ENCODE results near the gene MPV17. TPM values are rescaled to one million over a fixed set of nuclear protein-coding genes. Genes with fewer than 3 reads are reported as not detected.

The MPV17 gene
- total and polyA plus RNA-seq, 9 of the 15 experiments (the other 6 are each of a cell fraction or from before 2014, with no cell fraction given): 54.7 to 140 (median 70.2) TPM

DNA sequence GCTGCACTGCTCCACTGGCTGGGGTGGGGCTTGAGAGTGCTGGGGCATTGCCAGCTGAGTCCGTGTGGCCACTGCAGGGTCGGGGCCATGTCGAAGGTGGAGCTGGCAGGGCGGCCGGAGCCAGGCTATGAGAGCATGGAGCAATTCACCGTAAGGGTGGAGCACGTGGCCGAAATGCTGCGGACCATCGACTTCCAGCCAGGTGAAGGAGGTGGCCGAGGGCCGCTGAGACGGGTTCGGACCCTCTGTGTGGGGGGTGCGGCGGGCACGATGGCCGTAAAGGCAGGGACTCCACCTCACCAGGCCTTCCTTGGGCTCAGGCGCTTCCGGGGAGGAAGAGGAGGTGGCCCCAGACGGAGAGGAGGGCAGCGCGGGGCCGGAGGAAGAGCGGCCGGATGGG, 16.8 kb downstream of the MPV17 start:
- POLR2A ChIA-PET: interaction anchor here (1.0 kb wide), 1 partner anchor 178 kb away, joined by 3 read pairs; no protein-coding TSS in a partner anchor
- Histone ChIP-seq H2AFZ (ENCODE audit: low read depth, low read length) (no peak overlapping the region), H3K4me3 (no peak overlapping the region), H3K79me2 (ENCODE audit: control insufficient read depth, insufficient read depth, low read length) (no peaks in the 10 kb centered on the region), H3K4me1 (replicated peaks in 1 of 2; ENCODE audit: control insufficient read depth in 2 of 2, insufficient read depth in 2 of 2, low read length in 2 of 2) (peaks cover 0 to 8% of the 10 kb centered on the region in 2 experiments; a peak in 3 of 5 replicates), H3K9ac (ENCODE audit: insufficient read depth in 1 of 2, low read depth in 2 of 2, low read length in 2 of 2) (no peak overlapping the region), H3K27me3 (ENCODE audit: control insufficient read depth in 2 of 2, insufficient read depth in 2 of 2, low read length in 2 of 2) (no peaks in the 10 kb centered on the region), H3K4me2 (ENCODE audit: insufficient read depth, low read length) (no peak overlapping the region), H3K27ac (ENCODE audit: extremely low read depth, low read depth, low read length) (no peak overlapping the region), H3K9me1 (ENCODE audit: control insufficient read depth, insufficient read depth, low read length) (no peaks in the 10 kb centered on the region), H4K20me1 (replicated peaks; ENCODE audit: control insufficient read depth, insufficient read depth, low read length) (no peaks in the 10 kb centered on the region), H3K9me3 (replicated peaks; ENCODE audit: control insufficient read depth, insufficient read depth, low read depth, low read length) (no peaks in the 10 kb centered on the region), H3K36me3 (ENCODE audit: control insufficient read depth, insufficient read depth, low read length) (peaks cover 15% of the 10 kb centered on the region; the same call in 2 of the 3 replicates)
- CTCF ChIA-PET (ENCODE audit: low intra/inter-chr PET ratio): no interaction called here
- ATAC-seq (no peak), FAIRE-seq (no peak), DNase-seq (ENCODE audit: extremely low read depth in 1 of 4, low spot score in 3 of 4) (no peak)
- intact Hi-C loops (cut with micrococcal nuclease) (no loop called here), in situ Hi-C loops (cut with MboI) (no loop called here)
- no TSS peak for BruUV-seq (replicated peaks)
- 94% methylated on average over 25 of the region's 26 CpGs for WGBS (ENCODE audit: insufficient coverage, low coverage, missing lambda C conversion rate)
- TF ChIP-seq KAT7 (CRISPR knock-in tag; IDR thresholded peaks at IDR 0.05; ENCODE audit: borderline replicate concordance) (no peak), RBM22 (IDR thresholded peaks at IDR 0.05; ENCODE audit: low read depth, low read length, poor library complexity, severe bottlenecking) (peak; percentile 6), TOE1 (IDR thresholded peaks at IDR 0.05; ENCODE audit: borderline replicate concordance) (no peak), TOE1 (CRISPR knock-in tag; IDR thresholded peaks at IDR 0.05; ENCODE audit: borderline replicate concordance, low read depth) (no peak)

DNA sequence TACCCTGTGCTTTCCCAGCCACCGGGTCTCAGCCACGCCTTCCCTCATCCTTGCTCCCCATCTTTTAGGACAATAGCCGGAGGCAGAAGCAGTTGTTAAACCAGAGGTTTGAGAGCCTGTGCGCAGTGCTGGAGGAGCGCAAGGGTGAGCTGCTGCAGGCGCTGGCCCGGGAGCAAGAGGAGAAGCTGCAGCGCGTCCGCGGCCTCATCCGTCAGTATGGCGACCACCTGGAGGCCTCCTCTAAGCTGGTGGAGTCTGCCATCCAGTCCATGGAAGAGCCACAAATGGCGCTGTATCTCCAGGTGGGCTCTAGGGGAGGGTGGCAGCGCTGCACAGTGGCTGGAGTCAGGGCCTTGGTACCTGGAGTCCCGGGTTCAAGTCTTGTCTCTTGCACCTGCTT, 17.4 kb downstream of the MPV17 start:
- ATAC-seq (no peak), FAIRE-seq (no peak), DNase-seq (ENCODE audit: extremely low read depth in 1 of 4, low spot score in 3 of 4) (no peak)
- Histone ChIP-seq H4K20me1 (replicated peaks; ENCODE audit: control insufficient read depth, insufficient read depth, low read length) (no peaks in the 10 kb centered on the region), H3K27ac (ENCODE audit: extremely low read depth, low read depth, low read length) (no peak overlapping the region), H3K9ac (ENCODE audit: insufficient read depth in 1 of 2, low read depth in 2 of 2, low read length in 2 of 2) (no peak overlapping the region), H3K79me2 (ENCODE audit: control insufficient read depth, insufficient read depth, low read length) (no peaks in the 10 kb centered on the region), H3K9me3 (replicated peaks; ENCODE audit: control insufficient read depth, insufficient read depth, low read depth, low read length) (no peaks in the 10 kb centered on the region), H3K4me2 (ENCODE audit: insufficient read depth, low read length) (no peak overlapping the region), H3K4me1 (replicated peaks in 1 of 2; ENCODE audit: control insufficient read depth in 2 of 2, insufficient read depth in 2 of 2, low read length in 2 of 2) (peaks cover 0 to 8% of the 10 kb centered on the region in 2 experiments; a peak in 3 of 5 replicates), H3K9me1 (ENCODE audit: control insufficient read depth, insufficient read depth, low read length) (no peaks in the 10 kb centered on the region), H3K4me3 (no peak overlapping the region), H2AFZ (ENCODE audit: low read depth, low read length) (no peak overlapping the region), H3K36me3 (ENCODE audit: control insufficient read depth, insufficient read depth, low read length) (peaks cover 15% of the 10 kb centered on the region; the same call in 2 of the 3 replicates), H3K27me3 (ENCODE audit: control insufficient read depth in 2 of 2, insufficient read depth in 2 of 2, low read length in 2 of 2) (no peaks in the 10 kb centered on the region)
- in situ Hi-C loops (cut with MboI) (no loop called here), intact Hi-C loops (cut with micrococcal nuclease) (no loop called here)
- POLR2A ChIA-PET: interaction anchor here (0.6 to 1.0 kb wide), 2 partner anchors 177 to 329 kb away, joined by 3 to 4 read pairs; no protein-coding TSS in a partner anchor
- WGBS (ENCODE audit: insufficient coverage, low coverage, missing lambda C conversion rate): 75% methylated on average over 15 of the region's 16 CpGs
- no TSS peak for BruUV-seq (replicated peaks)
- CTCF ChIA-PET (ENCODE audit: low intra/inter-chr PET ratio): no interaction called here
- TF ChIP-seq, protein P1, sequence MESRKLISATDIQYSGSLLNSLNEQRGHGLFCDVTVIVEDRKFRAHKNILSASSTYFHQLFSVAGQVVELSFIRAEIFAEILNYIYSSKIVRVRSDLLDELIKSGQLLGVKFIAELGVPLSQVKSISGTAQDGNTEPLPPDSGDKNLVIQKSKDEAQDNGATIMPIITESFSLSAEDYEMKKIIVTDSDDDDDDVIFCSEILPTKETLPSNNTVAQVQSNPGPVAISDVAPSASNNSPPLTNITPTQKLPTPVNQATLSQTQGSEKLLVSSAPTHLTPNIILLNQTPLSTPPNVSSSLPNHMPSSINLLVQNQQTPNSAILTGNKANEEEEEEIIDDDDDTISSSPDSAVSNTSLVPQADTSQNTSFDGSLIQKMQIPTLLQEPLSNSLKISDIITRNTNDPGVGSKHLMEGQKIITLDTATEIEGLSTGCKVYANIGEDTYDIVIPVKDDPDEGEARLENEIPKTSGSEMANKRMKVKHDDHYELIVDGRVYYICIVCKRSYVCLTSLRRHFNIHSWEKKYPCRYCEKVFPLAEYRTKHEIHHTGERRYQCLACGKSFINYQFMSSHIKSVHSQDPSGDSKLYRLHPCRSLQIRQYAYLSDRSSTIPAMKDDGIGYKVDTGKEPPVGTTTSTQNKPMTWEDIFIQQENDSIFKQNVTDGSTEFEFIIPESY (CRISPR knock-in tag; IDR thresholded peaks at IDR 0.05): peak; percentile 70

Data from K562 (cell line).